Activated CD4-positive, alpha-beta T cell treated with anti-CD3 and anti-CD28 coated beads, Interleukin-10, Interleukin-2, amounts not matched to agents 100 ng/mL and 50 ng/mL, durations not matched to agents 16 hours and 8 hours (primary cell): ENCODE data around the gene MAPK1.
"Not testable (repeated sequence)": the region's sequence is repeated elsewhere in the genome, so short reads cannot be mapped to it uniquely, and the experiment has no call there.

ENCODE experiments used
- DNase-seq: peaks from one replicate; pipeline ENCODE4 v3.0.0-alpha.2; 2020

Gene MAPK1

DNA sequence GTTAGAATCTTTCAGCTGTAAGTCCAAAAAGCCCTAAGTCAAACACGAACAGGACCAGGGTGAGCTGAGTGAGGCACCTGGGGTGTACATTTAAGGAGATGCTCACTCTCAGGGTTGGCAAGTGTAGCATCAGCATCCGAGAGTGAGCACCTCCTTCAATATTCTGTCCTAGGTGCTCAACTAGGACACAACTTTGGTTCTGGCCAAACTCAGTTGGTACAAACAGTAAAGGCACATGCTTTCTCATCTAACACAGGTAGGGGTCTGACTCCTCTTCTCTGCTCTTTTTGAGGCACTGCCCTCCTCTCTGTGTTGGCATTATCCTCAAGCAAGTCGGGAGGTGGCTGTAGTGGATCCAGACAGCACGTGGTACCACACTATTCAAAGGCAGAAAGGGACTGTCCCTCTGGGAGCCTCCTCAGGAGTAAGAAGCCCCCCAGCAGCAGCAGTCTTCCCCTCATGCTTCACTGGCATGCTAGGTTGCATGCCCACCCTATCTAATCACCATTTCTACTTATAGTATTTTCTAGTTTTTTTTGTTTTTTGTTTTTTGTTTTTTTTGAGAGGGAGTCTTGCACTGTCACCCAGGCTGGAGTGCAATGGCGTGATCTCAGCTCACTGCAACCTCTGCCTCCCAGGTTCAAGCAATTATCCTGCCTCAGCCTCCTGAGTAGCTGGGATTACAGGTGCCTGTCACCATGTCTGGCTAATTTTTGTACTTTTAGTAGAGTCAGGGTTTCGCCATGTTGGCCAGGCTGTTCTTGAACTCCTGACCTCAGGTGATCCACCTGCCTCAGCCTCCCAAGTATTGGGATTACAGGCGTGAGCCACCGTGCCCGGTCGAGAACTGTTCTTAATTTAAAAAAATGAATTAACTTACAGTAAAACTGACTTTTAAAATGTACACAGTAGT is 14.7 kb upstream of the MAPK1 start:
- no peak for DNase-seq

DNA sequence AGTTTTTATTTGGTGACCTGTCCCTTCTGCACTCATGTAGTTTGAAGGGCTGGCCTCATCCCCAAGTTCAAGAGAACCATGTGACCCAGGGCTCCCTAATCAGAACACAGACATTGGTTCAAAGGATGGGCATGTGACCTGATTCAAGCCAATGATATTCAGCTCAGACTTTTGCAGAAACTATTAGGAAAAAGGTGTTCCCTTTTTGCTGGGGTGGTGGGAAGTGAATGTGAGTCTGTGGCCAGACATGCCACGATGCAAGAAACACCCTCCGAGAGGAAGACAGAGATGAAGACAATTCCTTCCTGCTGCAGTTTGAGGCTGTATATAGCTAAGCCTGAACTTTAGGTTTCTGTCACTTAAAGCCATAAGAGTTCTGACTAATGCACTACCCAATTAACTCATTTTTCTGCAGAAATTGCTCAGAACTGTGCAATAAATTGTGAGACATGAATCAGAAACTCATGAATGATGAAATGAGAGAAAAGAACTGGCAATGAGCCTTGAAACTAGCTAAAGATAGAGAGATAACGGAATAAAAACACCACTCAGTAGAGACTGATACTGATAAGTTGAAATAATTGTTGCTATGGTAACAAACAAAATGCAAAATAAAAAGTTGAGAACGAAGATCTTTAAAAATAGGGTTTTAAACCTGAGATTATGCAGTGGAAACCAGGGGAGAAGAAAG is 9.2 kb upstream of the MAPK1 start:
- peak; percentile 93 for DNase-seq

DNA sequence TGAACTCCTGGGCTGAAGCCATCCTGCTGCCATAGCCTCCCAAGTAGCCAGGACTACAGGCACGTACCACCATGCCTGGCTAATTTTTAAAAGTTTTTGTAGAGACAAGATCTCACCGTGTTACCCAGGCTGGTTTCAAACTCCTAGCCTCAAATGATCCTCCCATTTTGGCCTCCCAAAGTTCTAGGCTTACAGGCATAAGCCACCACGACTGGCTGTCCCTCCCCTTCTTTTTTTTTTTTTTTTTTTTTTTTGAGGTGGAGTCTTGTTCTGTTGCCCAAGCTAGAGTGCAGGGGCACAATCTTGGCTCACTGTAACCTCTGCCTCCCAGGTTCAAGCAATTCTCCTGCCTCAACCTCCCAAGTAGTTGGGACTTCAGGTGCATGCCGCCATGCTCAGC is 7.5 kb upstream of the MAPK1 start:
- DNase-seq = not testable (repeated sequence)

DNA sequence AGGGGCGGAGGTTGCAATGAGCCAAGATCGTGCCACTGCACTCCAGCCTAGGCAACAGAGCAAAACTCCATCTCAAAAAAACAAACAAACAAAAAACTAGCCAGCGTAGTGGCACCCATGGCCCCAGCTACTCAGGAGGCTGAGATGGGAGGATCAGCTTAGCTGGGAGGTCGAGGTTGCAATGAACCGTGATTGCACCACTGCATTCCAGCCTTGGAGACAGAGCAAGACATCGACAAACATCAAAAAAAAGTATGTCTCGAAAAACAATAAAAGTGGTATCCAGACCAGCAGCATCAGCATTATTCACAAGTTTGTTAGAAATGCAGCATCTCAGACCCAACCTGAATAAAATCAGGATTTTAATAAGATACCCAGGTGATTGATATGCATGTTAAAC is 6.2 kb upstream of the MAPK1 start:
- DNase-seq = no peak

DNA sequence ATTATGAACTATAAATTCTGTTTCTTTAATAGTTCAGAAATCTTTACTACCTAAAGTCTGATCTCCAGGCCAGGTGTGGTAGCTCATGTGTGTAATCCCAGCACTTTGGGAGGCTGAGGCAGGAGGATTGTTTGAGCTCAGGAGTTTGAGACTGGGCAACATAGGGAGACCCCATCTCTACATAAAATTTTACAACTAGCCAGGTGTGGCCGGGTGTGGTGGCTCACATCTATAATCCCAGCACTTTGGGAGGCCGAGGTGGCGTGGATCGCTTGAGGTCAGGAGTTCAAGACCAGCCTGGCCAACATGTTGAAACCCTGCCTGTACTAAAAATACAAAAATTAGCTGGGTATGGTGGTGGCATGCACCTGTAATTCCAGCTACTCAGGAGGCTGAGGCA is 5.3 kb upstream of the MAPK1 start:
- DNase-seq = not testable (repeated sequence)

DNA sequence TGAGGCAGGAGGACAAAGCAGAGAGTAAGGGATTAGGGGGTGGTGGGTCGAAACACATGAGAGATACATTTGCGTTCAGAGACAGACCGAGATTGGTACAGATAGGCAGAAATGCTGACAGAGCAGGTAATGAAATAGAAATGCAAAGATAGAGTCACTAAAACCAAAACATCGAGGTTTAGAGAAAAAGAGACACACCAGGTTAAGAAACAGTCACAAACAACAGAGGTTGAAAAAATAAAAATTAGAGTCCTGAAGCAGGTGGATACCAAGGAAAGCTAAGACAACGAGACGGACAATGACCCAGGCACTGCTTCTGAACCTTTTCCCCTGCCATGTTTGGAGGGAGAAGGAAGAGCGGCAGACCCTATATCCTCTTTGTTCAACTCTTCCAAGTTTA is 1.2 kb upstream of the MAPK1 start:
- DNase-seq = no peak

- DNase-seq = no peak
Observed at GRCh38 chr22:21866833-21867527, 465 bp downstream of the MAPK1 start.

- DNase-seq = peak; percentile 65
Observed at GRCh38 chr22:21865041-21865440, 2.4 kb downstream of the MAPK1 start.

DNA sequence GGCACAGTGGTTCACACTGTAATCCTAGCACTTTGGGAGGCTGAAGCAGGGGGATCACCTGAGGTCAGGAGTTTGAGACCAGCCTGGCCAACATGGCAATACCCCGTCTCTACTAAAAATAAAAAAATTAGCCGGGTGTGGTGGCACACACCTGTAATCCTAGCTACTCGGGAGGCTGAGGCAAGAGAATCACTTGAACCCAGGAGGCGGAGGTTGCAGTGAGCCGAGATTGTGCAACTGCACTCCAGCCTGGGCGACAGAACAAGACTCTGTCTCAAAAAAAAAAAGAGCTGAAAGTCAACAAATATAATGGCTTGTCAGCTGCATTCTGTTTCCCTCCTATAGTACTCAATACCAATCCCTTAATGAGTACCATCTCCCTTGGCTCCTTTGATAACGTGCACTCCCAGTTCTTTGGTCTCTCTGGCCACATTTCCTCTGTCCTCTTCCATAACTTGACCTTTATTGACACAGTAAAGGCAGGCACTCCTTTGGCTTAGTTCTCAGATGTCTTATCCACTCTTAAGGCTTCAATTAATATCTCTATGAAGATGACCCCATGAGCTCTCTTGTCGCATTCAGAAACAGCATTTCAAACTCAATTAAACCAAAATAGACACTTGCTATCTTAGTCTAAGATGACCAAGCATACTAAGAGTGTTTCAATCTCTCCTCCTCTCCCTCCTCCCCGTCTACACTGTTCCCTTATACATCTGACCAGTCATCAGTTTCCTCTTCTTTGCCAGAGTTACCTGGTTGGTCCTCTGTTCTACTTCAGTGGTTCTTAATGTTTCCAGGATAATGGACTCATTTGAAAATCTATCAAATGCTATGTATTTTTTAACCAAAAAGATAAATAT is 4.8 kb downstream of the MAPK1 start:
- DNase-seq = no peak

- no peak for DNase-seq
Observed at GRCh38 chr22:21861851-21862250, 5.6 kb downstream of the MAPK1 start.

DNA sequence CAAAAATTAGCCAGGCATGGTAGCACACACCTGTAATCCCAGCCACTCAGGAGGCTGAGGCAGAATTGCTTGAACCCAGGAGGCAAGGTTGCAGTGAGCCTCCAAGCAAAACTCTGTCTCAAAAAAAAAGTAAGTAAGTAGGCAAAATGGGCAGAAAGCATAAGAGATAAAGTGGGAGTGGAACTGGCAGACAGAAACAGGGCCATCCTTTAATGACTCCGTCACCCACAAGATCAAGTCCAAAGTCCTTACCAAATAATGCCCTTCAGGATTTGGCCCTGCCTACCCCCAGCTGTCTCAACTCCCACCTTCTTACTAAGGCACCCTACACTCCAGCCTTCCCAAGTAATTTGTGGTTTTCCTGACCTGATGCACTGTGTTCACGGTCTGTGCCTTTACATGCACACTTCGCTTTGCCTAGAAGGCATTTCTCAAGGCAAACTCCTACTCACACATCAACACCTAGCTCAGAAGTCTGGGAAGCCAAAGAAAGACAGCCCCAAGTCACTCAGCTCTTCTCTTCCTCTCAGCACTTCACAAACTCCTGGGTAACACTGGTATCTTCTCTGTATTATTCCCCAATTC is 6.1 kb downstream of the MAPK1 start:
- no peak for DNase-seq

- DNase-seq = no peak
Observed at GRCh38 chr22:21860491-21861039, 6.9 kb downstream of the MAPK1 start.

DNA sequence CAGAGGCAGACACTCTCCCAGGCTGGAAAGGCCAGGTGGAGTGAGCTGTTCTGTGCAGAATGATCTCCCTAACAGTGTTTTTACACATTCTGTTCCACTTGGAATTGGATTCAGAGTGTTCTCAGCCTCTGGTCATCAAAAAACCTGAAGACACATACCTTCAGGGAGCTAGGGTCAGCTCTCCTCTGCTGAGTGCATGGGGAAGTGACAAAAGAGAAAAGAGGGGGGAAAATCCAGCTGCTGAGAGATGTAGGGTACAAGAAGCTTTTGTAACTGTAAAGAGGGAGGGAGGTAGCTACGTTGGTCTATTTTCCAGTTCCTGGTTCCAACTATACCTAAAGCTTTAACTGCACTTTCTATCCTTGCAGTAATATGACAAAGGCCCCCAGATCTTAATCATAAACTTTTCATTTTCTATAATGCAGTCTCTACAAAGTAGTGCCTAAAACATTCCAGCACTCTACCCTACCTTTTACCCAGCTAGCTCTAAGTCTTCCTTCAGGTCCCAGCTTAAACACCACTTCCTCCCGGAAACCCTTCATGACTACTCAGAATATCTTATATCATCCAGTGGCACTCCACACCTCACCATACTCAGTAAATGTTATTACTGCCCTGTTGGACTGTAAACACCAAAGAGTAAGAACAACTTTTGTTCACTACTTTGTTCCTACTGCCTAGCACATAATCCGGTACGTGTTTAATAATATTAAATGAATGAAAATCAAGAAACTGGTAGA is 9.2 kb downstream of the MAPK1 start:
- peak; percentile 25 for DNase-seq

- DNase-seq = no peak
Observed at GRCh38 chr22:21857481-21857914, 9.9 kb downstream of the MAPK1 start.

DNA sequence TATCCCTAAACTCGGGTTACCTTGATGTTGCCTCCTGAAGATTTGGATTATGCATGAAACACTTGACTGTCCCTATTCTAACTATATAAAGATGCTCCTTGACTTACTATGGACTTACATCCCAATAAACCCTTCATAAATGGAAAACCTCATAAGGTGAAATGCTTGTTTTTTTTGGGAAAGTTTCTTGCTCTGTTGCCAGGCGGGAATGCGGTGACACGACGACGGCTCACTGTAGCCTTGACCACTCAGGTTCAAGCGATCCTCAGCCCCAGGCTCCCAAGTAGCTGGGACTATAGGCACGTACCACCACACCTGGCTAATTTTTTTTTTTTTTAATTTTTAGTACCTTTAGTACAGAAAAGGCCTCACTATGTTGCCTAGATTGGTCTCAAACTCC is 10.6 kb downstream of the MAPK1 start:
- no peak for DNase-seq

GRCh38 chr22:21856197-21856596 is 11.2 kb downstream of the MAPK1 start:
- no peak for DNase-seq

- no peak for DNase-seq
Observed at GRCh38 chr22:21855676-21856075, 11.8 kb downstream of the MAPK1 start.

DNA sequence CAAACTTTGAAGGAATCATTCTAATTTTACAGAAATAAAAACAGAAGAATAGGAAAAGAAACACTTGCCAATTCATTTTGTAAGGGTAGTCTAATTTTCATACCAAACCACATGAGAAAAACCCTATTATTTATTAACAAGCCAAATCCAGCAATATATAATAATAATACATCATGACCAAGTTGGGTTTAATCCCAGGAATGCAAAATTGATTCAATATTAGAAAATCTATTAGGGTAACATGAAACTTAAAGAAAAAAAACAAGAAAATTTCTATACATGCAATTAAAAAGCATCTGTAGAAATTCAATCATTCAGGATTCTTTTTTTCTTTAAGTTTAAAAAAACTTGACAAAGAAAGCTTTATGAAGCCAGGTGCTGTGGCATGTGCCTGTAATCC is 16.8 kb downstream of the MAPK1 start:
- DNase-seq = no peak

DNA sequence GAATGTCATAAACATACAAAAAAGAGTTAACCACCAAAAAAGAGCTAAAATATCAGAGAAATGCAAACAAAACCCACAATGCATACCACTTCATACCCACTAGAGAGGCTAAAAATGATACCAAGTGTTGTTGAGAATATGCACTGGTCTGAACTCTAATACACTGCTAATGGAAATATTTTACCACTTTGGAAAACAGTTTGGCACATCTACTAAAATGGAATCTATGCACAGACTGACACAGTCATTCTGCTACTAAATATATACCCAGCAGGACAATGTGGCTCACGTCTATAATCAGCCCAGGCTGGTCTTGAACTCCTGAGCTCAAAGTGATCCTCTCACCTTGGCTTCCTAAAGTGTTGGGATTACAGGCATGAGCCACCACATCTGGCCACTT is 18.0 kb downstream of the MAPK1 start:
- no peak for DNase-seq

DNA sequence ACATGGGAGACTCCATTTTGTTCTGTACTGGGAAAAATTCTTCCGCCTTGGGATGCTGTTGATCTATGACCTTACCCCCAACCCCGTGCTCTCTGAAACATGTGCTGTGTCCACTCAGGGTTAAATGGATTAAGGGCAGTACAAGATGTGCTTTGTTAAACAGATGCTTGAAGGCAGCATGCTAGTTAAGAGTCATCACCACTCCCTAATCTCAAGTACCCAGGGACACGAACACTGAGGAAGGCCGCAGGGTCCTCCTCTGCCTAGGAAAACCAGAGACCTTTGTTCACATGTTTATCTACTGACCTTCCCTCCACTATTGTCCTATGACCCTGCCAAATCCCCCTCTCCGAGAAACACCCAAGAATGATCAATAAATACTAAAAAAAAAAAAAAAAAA is 19.4 kb downstream of the MAPK1 start:
- not testable (repeated sequence) for DNase-seq
